IPS-18a (cell line): ENCODE data around the gene TDRD6.
"Not testable (repeated sequence)": the region's sequence is repeated elsewhere in the genome, so short reads cannot be mapped to it uniquely, and the experiment has no call there.

ENCODE experiments used
- H3K27ac ChIP-seq: one replicate; pipeline ENCODE4 v1.5.1; 2013; ENCODE audit warnings: low read length
- H3K27me3 ChIP-seq: one replicate; pipeline ENCODE4 v1.6.1; 2013; ENCODE audit warnings: mild to moderate bottlenecking, low read length; ENCODE audit not compliant: control insufficient read depth, insufficient read depth
- H3K36me3 ChIP-seq: one replicate; pipeline ENCODE4 v1.6.1; 2013; ENCODE audit warnings: low read depth, low read length; ENCODE audit not compliant: control insufficient read depth
- H3K4me1 ChIP-seq: one replicate; pipeline ENCODE4 v1.6.1; 2013; ENCODE audit warnings: low read depth, low read length; ENCODE audit not compliant: control insufficient read depth
- H3K4me3 ChIP-seq: one replicate; pipeline ENCODE4 v1.5.1; 2013; ENCODE audit warnings: low read length
- H3K9ac ChIP-seq: one replicate; pipeline ENCODE4 v1.6.1; 2013; ENCODE audit warnings: mild to moderate bottlenecking, low read length, moderate library complexity
- H3K9me3 ChIP-seq: one replicate; pipeline ENCODE4 v1.6.1; 2013; ENCODE audit warnings: low read depth, low read length; ENCODE audit not compliant: control insufficient read depth

TDRD6 gene

DNA sequence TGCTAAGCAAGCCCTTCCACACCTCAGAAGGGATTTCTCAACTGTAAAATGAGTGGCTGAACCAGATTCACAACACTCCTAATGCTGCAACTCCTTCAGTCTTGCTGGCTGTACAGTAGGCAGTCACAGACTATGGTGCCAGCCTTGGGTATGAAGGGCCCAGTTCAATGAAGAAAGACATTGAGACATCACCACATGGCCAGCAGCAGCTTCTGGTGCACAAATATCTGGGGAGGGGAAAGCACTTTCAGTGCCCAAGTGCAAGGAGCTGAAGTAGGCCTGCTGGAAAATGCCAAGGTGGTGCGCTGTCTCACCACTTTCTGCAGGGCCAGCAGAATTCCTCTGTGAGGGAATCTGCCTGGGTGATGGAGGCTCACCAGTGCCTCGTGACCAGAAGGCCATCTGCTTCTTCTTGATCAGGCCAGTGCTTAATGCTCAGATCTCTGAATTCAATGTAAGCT, 45.7 kb downstream of the TDRD6 start:
- Histone ChIP-seq H3K27me3 (peaks cover 27% of the 10 kb centered on the region), H3K9ac (no peak overlapping the region), H3K9me3 (no peaks in the 10 kb centered on the region), H3K4me1 (peaks cover 4% of the 10 kb centered on the region), H3K27ac (no peak overlapping the region), H3K4me3 (no peak overlapping the region), H3K36me3 (no peaks in the 10 kb centered on the region)

DNA sequence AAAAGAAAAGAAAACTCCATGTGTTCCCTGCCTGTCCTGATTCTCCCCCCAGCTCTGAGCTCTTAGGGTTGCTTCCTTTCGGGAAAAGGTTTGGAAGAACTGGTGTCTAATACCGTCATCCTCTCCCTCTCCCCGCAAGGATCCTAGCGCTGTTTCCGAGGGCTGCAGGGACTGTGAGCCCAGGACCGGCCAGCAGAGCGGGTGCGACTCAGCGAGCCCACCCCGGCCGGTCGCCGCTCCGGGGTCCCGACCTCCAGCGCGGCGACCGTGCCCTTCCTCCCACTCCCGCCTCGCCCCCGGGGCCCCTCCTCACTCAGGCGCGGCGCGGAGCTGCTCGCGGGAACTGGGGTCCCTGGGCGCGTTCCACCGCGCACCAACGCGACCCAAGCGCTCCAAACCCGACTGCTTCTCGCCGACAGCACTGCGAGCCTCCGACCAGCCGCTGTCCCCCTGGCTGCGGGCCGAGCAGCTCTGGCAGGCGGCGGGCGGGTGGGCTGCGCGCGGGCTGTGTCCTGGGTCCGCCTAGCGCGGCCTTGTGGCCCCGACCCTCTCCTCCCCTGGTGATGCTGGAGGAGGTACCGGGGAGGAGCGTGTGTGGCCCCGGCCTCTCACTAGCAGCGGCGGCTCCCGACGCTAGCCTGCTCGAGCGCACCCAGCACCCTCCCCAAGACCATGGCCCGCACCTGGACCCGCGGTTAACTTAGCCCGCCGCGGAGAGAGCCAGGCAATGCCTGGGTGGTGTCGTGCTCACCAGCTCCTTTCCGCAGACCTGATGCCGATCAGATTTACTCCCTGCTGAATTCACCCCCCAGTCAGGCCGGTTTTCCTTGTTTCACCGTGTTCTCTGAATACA, 47.4 kb downstream of the TDRD6 start, which contains the start of gene PLA2G7:
PLA2G7 (minus strand) TSS at position 509 of the 853 bp plus-strand sequence. CDS start 12,484 bp downstream, outside the sequence.
- Histone ChIP-seq H3K9ac (peak within 1 kb of the TSS; percentile 61), H3K36me3 (no peaks in the 10 kb centered on the region), H3K4me3 (peak within 1 kb of the TSS; percentile 76), H3K27me3 (peaks cover 27% of the 10 kb centered on the region), H3K4me1 (peaks cover 4% of the 10 kb centered on the region), H3K27ac (no peak within 1 kb of the TSS), H3K9me3 (no peaks in the 10 kb centered on the region)

DNA sequence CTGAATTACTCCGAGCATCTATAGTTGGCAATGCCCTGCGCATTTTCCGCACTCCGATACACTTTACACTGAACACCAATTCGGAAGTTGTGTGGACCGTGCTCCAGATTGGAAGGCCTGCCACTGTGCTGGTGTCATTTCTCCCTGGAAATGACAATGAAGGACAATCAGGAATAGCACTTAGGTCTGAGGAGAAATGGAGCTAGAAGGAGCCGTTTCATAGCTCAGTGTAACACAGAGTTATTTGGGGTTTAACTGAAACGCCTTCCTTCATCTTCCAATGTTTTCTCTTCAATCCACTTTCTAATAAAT, 48.0 kb downstream of the TDRD6 start:
- Histone ChIP-seq H3K9me3 (no peaks in the 10 kb centered on the region), H3K36me3 (no peaks in the 10 kb centered on the region), H3K9ac (peak overlapping the region; percentile 35), H3K4me3 (peak overlapping the region; percentile 76), H3K27me3 (peaks cover 27% of the 10 kb centered on the region), H3K27ac (no peak overlapping the region), H3K4me1 (peaks cover 4% of the 10 kb centered on the region)

- Histone ChIP-seq H3K27me3 (peaks cover 27% of the 10 kb centered on the region), H3K9ac (no peak overlapping the region), H3K4me1 (peaks cover 4% of the 10 kb centered on the region), H3K27ac (no peak overlapping the region), H3K4me3 (no peak overlapping the region), H3K36me3 (no peaks in the 10 kb centered on the region), H3K9me3 (no peaks in the 10 kb centered on the region)
These were observed 49.2 kb downstream of the TDRD6 start for GRCh38 chr6:46736906-46737305.

DNA sequence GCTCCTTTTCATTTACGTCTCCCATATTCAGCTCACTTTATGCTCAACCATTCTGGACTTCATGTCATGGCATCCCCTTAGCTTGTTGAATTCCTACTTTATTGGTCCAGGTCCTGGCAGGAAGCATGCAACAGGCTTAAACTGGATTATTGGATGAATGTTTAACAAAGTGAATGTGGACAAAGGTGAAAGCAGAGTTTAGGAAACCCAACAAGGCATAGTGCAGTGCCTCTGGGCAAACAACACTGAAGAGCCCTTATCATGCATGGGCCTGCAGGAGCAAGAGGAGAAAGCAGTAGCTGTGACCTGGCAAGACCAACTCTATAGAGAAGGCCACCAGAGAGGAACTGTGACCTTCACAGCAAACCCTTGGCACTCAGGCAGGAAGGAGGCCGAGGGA, 53.8 kb downstream of the TDRD6 start:
- no peak overlapping the region for H3K27ac ChIP-seq
- no peaks in the 10 kb centered on the region for H3K36me3 ChIP-seq
- H3K4me1 ChIP-seq = no peaks in the 10 kb centered on the region
- no peaks in the 10 kb centered on the region for H3K9me3 ChIP-seq
- H3K27me3 ChIP-seq = peaks cover 8% of the 10 kb centered on the region
- no peak overlapping the region for H3K9ac ChIP-seq
- no peak overlapping the region for H3K4me3 ChIP-seq

GRCh38 chr6:46741910-46742309, 54.2 kb downstream of the TDRD6 start:
- no peaks in the 10 kb centered on the region for H3K4me1 ChIP-seq
- H3K4me3 ChIP-seq = no peak overlapping the region
- H3K9ac ChIP-seq = no peak overlapping the region
- no peaks in the 10 kb centered on the region for H3K36me3 ChIP-seq
- no peak overlapping the region for H3K27ac ChIP-seq
- H3K27me3 ChIP-seq = peaks cover 4% of the 10 kb centered on the region
- no peaks in the 10 kb centered on the region for H3K9me3 ChIP-seq

DNA sequence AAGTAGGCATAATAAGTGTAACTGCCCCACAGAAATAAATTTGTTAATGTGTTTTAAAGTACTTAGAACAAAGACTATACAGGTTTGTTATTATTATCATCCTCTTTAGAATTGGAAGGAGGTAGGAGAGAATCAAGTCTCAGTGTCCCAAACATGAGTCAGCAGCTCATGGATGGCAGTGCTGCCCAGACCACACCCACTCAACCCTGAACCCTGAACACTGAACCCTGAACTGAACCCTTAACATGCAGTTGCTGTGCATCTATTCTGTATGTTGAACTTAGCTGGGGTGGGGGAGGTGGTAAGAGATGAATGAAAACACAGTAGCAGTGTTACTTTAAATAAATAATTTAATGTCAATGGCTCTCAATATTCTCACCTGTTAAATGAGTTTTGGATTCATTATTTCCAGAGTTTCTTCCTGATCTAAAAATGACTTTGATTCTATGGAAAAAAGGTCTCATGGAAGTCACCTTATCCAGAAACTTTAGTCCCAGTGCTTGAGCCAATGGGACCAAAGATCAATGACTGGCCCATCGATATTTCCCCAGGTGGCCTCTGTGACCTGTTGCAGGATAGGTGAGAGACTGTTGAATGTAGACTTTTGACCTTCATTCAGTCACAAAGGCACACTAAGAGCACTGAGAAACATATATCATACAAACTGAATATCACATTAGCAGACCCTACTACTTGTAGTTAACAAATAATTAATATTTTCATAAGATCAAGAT, 55.9 kb downstream of the TDRD6 start:
- no peak overlapping the region for H3K27ac ChIP-seq
- H3K27me3 ChIP-seq = no peaks in the 10 kb centered on the region
- no peaks in the 10 kb centered on the region for H3K36me3 ChIP-seq
- no peaks in the 10 kb centered on the region for H3K9me3 ChIP-seq
- H3K4me1 ChIP-seq = no peaks in the 10 kb centered on the region
- no peak overlapping the region for H3K9ac ChIP-seq
- H3K4me3 ChIP-seq = no peak overlapping the region

GRCh38 chr6:46744159-46744725, 56.6 kb downstream of the TDRD6 start:
- H3K4me3 ChIP-seq = not testable (repeated sequence)

GRCh38 chr6:46745973-46746372, 58.3 kb downstream of the TDRD6 start:
- Histone ChIP-seq H3K9ac (no peak overlapping the region), H3K4me3 (no peak overlapping the region), H3K9me3 (no peaks in the 10 kb centered on the region), H3K4me1 (peaks cover 7% of the 10 kb centered on the region), H3K36me3 (no peaks in the 10 kb centered on the region), H3K27ac (no peak overlapping the region), H3K27me3 (no peaks in the 10 kb centered on the region)

More at GRCh38 chr6:46744159-46744725, 56.6 kb downstream of the TDRD6 start:
- not testable (repeated sequence) for H3K9ac ChIP-seq, H3K27me3 ChIP-seq, H3K27ac ChIP-seq, H3K4me1 ChIP-seq, H3K9me3 ChIP-seq, H3K36me3 ChIP-seq

DNA sequence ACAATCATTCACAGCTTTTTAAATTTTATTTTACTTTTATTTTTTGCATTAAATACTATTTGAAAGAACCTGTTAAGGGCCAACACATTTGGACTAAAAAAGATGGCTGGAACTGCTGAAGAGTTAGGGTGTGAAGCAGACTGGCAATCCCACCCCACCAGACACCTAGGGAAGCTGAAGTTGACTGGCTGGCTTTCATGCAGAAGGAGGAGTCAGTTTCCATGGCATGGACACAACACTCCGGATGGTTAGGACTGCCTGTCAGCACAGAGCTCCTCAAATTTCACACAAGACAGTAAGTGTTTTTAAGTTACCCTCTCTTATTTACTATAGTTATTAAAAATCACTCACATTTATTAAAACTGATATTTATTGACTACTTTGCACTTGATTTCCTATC, 59.0 kb downstream of the TDRD6 start, which contains the start of gene ANKRD66:
ANKRD66 (plus strand) TSS at position 238 of the 400 bp plus-strand sequence. CDS start 5,016 bp downstream, outside the sequence.
- Histone ChIP-seq H3K9me3 (no peaks in the 10 kb centered on the region), H3K4me1 (peaks cover 7% of the 10 kb centered on the region), H3K9ac (no peak within 1 kb of the TSS), H3K27me3 (no peaks in the 10 kb centered on the region), H3K36me3 (no peaks in the 10 kb centered on the region), H3K27ac (no peak within 1 kb of the TSS), H3K4me3 (no peak within 1 kb of the TSS)

DNA sequence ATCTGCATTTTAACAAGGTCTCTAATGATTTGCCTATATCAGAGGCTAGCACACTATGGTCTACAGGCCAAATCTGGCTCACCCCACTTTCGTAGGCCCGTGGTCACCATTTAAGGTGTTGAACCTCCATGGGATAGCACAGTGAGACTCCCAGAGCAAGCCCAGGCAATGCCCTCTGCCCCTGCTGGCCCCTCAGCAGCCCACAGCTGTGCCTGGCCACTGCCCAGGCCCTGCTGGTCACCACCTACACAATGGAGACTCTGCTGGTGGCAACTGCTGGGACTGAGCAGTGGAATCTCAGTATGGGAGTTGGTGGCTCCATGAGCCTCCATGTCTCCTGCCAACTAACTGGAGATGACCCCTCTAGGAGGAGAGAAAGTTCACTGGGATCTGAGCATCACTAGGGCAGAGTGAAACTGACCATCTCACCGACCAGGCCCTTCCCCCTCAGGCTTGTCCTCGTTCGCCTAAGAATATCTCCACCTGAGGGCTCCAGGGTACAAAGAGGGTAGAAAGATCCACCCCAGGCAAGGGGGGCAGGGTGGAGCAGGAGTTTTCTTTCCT, 61.3 kb downstream of the TDRD6 start:
- Histone ChIP-seq H3K36me3 (no peaks in the 10 kb centered on the region), H3K27ac (no peak overlapping the region), H3K4me1 (peaks cover 7% of the 10 kb centered on the region), H3K9ac (no peak overlapping the region), H3K27me3 (no peaks in the 10 kb centered on the region), H3K4me3 (no peak overlapping the region), H3K9me3 (no peaks in the 10 kb centered on the region)
